ENCODE data around the gene RNF20. TPM values are rescaled to one million over a fixed set of nuclear protein-coding genes. Genes with fewer than 3 reads are reported as not detected.

RNF20 gene
- total RNA-seq, 1 experiment from 2014 or later, result 37.6 TPM

- DNase-seq (ENCODE audit: low read depth, low spot score) (no peak), ATAC-seq (no peak)
- H3K9me3 ChIP-seq (ENCODE audit: control insufficient read depth in 1 of 2, insufficient read depth in 1 of 2, low read depth in 1 of 2, low read length in 2 of 2), result no peaks in the 10 kb centered on the region
- H3K36me3 ChIP-seq (ENCODE audit: control insufficient read depth in 1 of 2, insufficient read depth in 2 of 2, low read length in 2 of 2), result no peaks in the 10 kb centered on the region
- peaks cover 9% of the 10 kb centered on the region; the same call in 1 of the 2 replicates for H3K27me3 ChIP-seq (ENCODE audit: insufficient read depth, low read length)
- ChIA-PET POLR2A (no interaction called here), CTCF (no interaction called here), RAD21 (ENCODE audit: low non-redundant PET in 1 of 2, low total read pairs in 2 of 2, uncharacterized antibody in 2 of 2, unreplicated experiment in 2 of 2) (no interaction called here)
- BruUV-seq (replicated peaks), result no TSS peak
- TF ChIP-seq POLR2AphosphoS5 (IDR thresholded peaks at IDR 0.05; ENCODE audit: low read depth, low read length), result no peak
- TF ChIP-seq CEBPB (IDR thresholded peaks at IDR 0.05; ENCODE audit: low read depth), result no peak
- no peak for TF ChIP-seq RAD21 (IDR thresholded peaks at IDR 0.05; ENCODE audit: low read depth)
- TF ChIP-seq JUND (IDR thresholded peaks at IDR 0.05), result no peak
- no peaks in the 10 kb centered on the region for H4K20me1 ChIP-seq (ENCODE audit: insufficient read depth)
- no peaks in the 10 kb centered on the region for H3K79me2 ChIP-seq (ENCODE audit: insufficient read depth, low read length)
- no peak overlapping the region for H3K4me2 ChIP-seq (ENCODE audit: low read length)
- H2AFZ ChIP-seq (ENCODE audit: low read depth, low read length, poor library complexity, severe bottlenecking), result no peak overlapping the region
- H3K9me2 ChIP-seq (ENCODE audit: insufficient read depth), result no peaks in the 10 kb centered on the region
- no peak overlapping the region for H3K27ac ChIP-seq (ENCODE audit: low read depth, low read length)
- intact Hi-C loops (cut with micrococcal nuclease), result no loop called here
- H3K9ac ChIP-seq (ENCODE audit: low read length), result no peak overlapping the region
- peaks cover 0 to 7% of the 10 kb centered on the region in 2 experiments; a peak in 1 of 4 replicates for H3K4me1 ChIP-seq (ENCODE audit: control insufficient read depth in 1 of 2, insufficient read depth in 2 of 2, low read length in 2 of 2)
- no peak overlapping the region for H3K4me3 ChIP-seq (replicated peaks in 1 of 2; ENCODE audit: low read depth in 1 of 2, low read length in 2 of 2)
Measured at GRCh38 chr9:101591787-101592446, 58.3 kb downstream of the RNF20 start.

DNA sequence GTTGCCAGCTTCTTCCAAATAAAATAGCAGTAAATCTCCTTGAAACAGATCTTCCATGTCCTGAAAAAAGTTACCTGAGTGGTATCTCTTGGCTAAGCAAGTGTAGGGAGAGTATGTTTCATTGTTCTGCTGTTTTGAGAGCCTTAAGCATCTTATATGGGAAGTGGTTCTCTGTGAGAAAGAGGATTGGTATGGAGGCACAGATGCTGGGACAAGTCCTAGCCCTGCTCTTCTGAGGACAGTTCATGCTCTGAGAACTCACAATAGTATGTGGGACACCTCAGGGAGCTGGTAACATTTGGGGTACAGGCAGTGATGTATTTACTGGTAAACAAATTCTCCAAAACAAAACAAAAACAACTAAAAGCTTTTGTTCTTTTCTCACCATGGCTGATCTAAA lies 59.1 kb downstream of the RNF20 start:
- ChIA-PET CTCF (no interaction called here), POLR2A (no interaction called here), RAD21 (ENCODE audit: low non-redundant PET in 1 of 2, low total read pairs in 2 of 2, uncharacterized antibody in 2 of 2, unreplicated experiment in 2 of 2) (no interaction called here)
- H2AFZ ChIP-seq (ENCODE audit: low read depth, low read length, poor library complexity, severe bottlenecking), result no peak overlapping the region
- H3K4me2 ChIP-seq (ENCODE audit: low read length), result no peak overlapping the region
- H3K9ac ChIP-seq (ENCODE audit: low read length), result no peak overlapping the region
- H3K9me3 ChIP-seq (ENCODE audit: control insufficient read depth in 1 of 2, insufficient read depth in 1 of 2, low read depth in 1 of 2, low read length in 2 of 2), result no peaks in the 10 kb centered on the region
- H3K36me3 ChIP-seq (ENCODE audit: control insufficient read depth in 1 of 2, insufficient read depth in 2 of 2, low read length in 2 of 2), result no peaks in the 10 kb centered on the region
- ATAC-seq (no peak), DNase-seq (ENCODE audit: low read depth, low spot score) (no peak)
- BruUV-seq (replicated peaks), result no TSS peak
- H3K9me2 ChIP-seq (ENCODE audit: insufficient read depth), result no peaks in the 10 kb centered on the region
- intact Hi-C loops (cut with micrococcal nuclease), result no loop called here
- no peak overlapping the region for H3K4me3 ChIP-seq (replicated peaks in 1 of 2; ENCODE audit: low read depth in 1 of 2, low read length in 2 of 2)
- H4K20me1 ChIP-seq (ENCODE audit: insufficient read depth), result no peaks in the 10 kb centered on the region
- TF ChIP-seq MAX (IDR thresholded peaks at IDR 0.05), result no peak
- TF ChIP-seq, protein P1, sequence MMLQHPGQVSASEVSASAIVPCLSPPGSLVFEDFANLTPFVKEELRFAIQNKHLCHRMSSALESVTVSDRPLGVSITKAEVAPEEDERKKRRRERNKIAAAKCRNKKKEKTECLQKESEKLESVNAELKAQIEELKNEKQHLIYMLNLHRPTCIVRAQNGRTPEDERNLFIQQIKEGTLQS (IDR thresholded peaks at IDR 0.05), result no peak
- H3K27me3 ChIP-seq (ENCODE audit: insufficient read depth, low read length), result peaks cover 9% of the 10 kb centered on the region; the same call in 1 of the 2 replicates
- no peaks in the 10 kb centered on the region for H3K79me2 ChIP-seq (ENCODE audit: insufficient read depth, low read length)
- H3K4me1 ChIP-seq (ENCODE audit: control insufficient read depth in 1 of 2, insufficient read depth in 2 of 2, low read length in 2 of 2), result peaks cover 0 to 7% of the 10 kb centered on the region in 2 experiments; a peak in 1 of 4 replicates
- no peak overlapping the region for H3K27ac ChIP-seq (ENCODE audit: low read depth, low read length)
